ENCODE measurements around the gene WDCP.
"Not testable (repeated sequence)": the region's sequence is repeated elsewhere in the genome, so short reads cannot be mapped to it uniquely, and the experiment has no call there.

Gene WDCP

DNA sequence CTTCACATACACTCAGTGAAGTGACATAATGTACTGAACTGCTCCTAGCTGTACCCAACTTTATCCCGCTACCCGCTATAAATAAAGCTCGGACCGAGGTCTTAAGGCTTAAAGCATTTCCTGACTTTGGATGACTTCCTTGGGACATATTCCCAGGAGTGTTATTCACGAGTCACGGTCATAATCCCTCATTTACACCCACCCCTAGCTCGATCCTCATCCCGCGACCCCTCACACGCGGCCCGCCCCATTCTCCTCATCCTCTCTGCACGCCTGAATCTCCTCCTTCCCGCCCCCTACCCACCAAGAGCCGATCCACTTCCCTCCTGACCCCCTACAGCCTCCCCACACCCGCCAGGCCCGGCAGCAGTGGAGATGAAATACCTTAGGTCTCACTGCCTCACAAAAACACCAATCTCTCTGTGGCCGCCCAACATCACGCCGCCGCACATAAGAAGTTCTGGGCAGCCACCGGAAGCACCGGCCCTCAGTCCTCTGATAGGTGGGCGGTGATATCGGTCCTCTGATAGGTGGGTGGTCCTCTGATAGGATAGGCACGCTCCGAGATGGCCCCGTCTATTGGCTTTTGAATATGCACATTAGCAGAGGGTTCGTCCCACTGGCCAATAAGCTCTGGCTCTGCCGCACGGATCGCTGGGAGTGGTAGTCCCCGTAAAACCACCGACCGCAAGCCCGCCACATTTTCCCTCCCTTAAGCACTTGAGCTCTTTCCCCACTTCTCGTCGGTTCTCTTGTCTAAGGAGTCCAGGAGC is at the start of gene WDCP:
Gene WDCP (minus strand): TSS at position 462 of the 773 bp plus-strand sequence. CDS start 7,897 bp downstream, outside the sequence.
- Histone ChIP-seq H3K36me3 (ENCODE audit: control insufficient read depth, insufficient read depth, low read length) (no peaks in the 10 kb centered on the region), H3K4me3 (ENCODE audit: low read depth, low read length) (peak within 1 kb of the TSS; percentile 95), H3K4me2 (ENCODE audit: low read length) (peak within 1 kb of the TSS; percentile 92), H3K9ac (no peak within 1 kb of the TSS), H3K9me3 (ENCODE audit: control insufficient read depth, low read length) (no peaks in the 10 kb centered on the region), H3K27me3 (ENCODE audit: control insufficient read depth, insufficient read depth, low read length) (no peaks in the 10 kb centered on the region), H3K27ac (peak within 1 kb of the TSS; percentile 37), H3K4me1 (no peaks in the 10 kb centered on the region), H3K79me2 (peaks cover 3% of the 10 kb centered on the region), H2AFZ (peak within 1 kb of the TSS; percentile 83)
- TF ChIP-seq, protein P1, sequence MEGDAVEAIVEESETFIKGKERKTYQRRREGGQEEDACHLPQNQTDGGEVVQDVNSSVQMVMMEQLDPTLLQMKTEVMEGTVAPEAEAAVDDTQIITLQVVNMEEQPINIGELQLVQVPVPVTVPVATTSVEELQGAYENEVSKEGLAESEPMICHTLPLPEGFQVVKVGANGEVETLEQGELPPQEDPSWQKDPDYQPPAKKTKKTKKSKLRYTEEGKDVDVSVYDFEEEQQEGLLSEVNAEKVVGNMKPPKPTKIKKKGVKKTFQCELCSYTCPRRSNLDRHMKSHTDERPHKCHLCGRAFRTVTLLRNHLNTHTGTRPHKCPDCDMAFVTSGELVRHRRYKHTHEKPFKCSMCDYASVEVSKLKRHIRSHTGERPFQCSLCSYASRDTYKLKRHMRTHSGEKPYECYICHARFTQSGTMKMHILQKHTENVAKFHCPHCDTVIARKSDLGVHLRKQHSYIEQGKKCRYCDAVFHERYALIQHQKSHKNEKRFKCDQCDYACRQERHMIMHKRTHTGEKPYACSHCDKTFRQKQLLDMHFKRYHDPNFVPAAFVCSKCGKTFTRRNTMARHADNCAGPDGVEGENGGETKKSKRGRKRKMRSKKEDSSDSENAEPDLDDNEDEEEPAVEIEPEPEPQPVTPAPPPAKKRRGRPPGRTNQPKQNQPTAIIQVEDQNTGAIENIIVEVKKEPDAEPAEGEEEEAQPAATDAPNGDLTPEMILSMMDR (IDR thresholded peaks at IDR 0.05), result no peak

DNA sequence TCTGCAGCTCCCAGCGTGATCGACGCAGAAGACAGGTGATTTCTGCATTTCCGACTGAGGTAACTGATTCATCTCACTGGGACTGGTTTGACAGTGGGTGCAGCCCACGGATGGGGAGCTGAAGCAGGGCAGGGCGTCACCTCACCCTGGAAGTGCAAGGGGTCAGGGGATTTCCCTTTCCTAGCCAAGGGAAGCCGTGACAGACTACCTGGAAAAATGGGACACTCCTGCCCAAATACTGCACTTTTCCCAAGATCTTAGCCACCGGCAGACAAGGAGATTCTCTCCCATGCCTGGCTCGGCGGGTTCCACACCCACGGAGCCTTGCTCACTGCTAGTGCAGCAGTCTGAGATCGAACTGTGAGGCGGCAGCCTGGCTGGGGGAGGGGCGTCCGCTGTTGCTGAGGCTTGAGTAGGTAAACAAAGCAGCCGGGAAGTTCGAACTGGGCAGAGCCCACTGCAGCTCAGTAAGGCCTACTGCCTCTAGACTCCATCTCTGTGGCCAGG is 48.0 kb upstream of the WDCP start:
- H3K36me3 ChIP-seq (ENCODE audit: control insufficient read depth, insufficient read depth, low read length); H3K27me3 ChIP-seq (ENCODE audit: control insufficient read depth, insufficient read depth, low read length); H3K27ac ChIP-seq; H3K9ac ChIP-seq; H2AFZ ChIP-seq; H3K9me3 ChIP-seq (ENCODE audit: control insufficient read depth, low read length); H3K79me2 ChIP-seq; H3K4me1 ChIP-seq; H3K4me2 ChIP-seq (ENCODE audit: low read length); H3K4me3 ChIP-seq (ENCODE audit: low read depth, low read length): not testable (repeated sequence)

- not testable (repeated sequence) for H3K79me2 ChIP-seq; H3K9ac ChIP-seq; H3K4me2 ChIP-seq (ENCODE audit: low read length); H3K27me3 ChIP-seq (ENCODE audit: control insufficient read depth, insufficient read depth, low read length); H3K4me3 ChIP-seq (ENCODE audit: low read depth, low read length); H3K36me3 ChIP-seq (ENCODE audit: control insufficient read depth, insufficient read depth, low read length); H2AFZ ChIP-seq; H3K27ac ChIP-seq; H3K9me3 ChIP-seq (ENCODE audit: control insufficient read depth, low read length); H3K4me1 ChIP-seq
These were observed 46.1 kb upstream of the WDCP start for GRCh38 chr2:24093270-24093669.

DNA sequence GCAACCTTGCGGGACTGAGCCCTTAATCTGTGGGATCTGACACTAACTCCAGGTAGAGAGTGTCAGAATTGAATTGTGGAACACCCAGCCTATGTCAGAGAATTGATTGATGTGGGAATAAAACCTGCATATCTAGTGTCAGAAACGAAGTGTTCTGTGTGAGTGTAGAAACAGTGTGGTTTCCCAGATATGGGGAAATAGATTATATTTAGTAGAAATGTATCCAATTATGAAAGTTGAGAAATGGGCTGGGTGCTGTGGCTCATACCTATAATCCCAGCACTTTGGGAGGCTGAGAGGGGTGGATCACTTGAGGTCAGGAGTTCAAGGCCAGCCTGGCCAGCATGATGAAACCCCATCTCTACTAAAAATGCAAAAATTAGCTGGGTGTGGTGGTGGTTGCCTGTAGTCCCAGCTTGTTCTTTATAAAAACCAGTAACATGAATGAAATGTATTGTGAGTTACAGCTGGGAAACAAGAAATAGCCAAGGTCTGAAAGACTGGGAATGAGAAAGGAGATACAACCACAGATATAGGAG is 41.7 kb upstream of the WDCP start:
- TF ChIP-seq, protein P1 (IDR thresholded peaks at IDR 0.05), result no peak
- H3K27ac ChIP-seq, result no peak overlapping the region

DNA sequence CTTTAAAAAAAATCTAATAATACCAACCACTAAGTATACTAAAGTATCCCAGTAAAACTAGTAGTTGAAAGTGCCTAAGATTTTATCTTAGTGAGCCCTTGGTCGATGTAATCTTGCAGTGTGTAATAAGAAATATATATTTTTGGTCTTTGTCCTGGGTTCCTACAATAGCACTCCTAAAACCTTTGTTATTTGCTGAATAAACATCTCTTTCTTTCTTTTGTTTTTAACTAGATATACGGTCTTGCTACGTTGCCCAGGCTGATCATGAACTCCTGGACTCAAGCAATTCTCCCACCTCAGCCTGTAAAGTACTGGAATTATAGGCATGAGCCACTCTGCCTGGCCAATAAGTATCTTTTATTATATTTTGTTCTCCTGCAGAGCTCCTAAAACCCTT is 39.8 kb upstream of the WDCP start:
- no peaks in the 10 kb centered on the region for H3K9me3 ChIP-seq (ENCODE audit: control insufficient read depth, low read length)
- H3K4me3 ChIP-seq (ENCODE audit: low read depth, low read length), result no peak overlapping the region
- no peaks in the 10 kb centered on the region for H3K36me3 ChIP-seq (ENCODE audit: control insufficient read depth, insufficient read depth, low read length)
- no peak overlapping the region for H3K9ac ChIP-seq
- no peak overlapping the region for H2AFZ ChIP-seq
- H3K4me1 ChIP-seq, result peaks cover 12% of the 10 kb centered on the region
- peaks cover 8% of the 10 kb centered on the region for H3K79me2 ChIP-seq
- TF ChIP-seq, protein P1 (IDR thresholded peaks at IDR 0.05), result no peak
- no peak overlapping the region for H3K27ac ChIP-seq
- no peak overlapping the region for H3K4me2 ChIP-seq (ENCODE audit: low read length)
- no peaks in the 10 kb centered on the region for H3K27me3 ChIP-seq (ENCODE audit: control insufficient read depth, insufficient read depth, low read length)

More for the DNA sequence above, 41.7 kb upstream of the WDCP start:
- H3K9me3 ChIP-seq (ENCODE audit: control insufficient read depth, low read length), result no peaks in the 10 kb centered on the region
- no peak overlapping the region for H3K4me3 ChIP-seq (ENCODE audit: low read depth, low read length)
- H2AFZ ChIP-seq, result no peak overlapping the region
- H3K9ac ChIP-seq, result no peak overlapping the region
- peaks cover 5% of the 10 kb centered on the region for H3K4me1 ChIP-seq
- H3K4me2 ChIP-seq (ENCODE audit: low read length), result no peak overlapping the region
- no peaks in the 10 kb centered on the region for H3K36me3 ChIP-seq (ENCODE audit: control insufficient read depth, insufficient read depth, low read length)
- no peaks in the 10 kb centered on the region for H3K79me2 ChIP-seq
- H3K27me3 ChIP-seq (ENCODE audit: control insufficient read depth, insufficient read depth, low read length), result no peaks in the 10 kb centered on the region

Data from parathyroid adenoma (tissue), 2 donors.